Skeletal muscle cell (primary cell): Measurements from ENCODE around the gene BBS9.
"Not testable (repeated sequence)": the region's sequence is repeated elsewhere in the genome, so short reads cannot be mapped to it uniquely, and the experiment has no call there.

Experiments used
- DNase-seq: peaks from one replicate; pipeline ENCODE4 v3.0.0-alpha.2; 2010; ENCODE audit warnings: low read depth
- H3K4me3 ChIP-seq: 2 replicates; pipeline ENCODE4 v1.5.1; 2011; ENCODE audit warnings: low read depth, mild to moderate bottlenecking, control low read depth, low read length, moderate library complexity

The BBS9 gene

DNA sequence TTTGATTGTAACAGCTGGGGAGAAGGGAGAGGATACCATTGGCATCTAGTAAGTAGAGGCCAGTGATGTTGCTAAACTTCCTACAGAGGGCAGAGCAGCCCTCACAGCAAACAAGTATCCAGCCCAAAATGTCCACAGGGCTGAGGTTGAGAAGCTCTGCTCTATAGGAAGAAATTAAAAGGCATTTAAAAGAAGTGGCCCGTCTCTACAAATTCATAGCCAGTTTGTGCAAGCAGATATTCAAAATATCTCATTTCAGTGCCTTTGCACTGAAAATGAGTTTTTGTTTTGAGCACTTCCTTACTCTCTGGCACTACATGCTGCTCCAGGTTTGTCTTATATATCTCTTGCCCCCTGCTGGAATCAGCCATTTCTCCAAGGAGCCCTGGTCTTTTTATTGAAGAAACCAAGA is 330.0 kb downstream of the BBS9 start:
- DNase-seq, result peak; percentile 27
- H3K4me3 ChIP-seq, result no peak overlapping the region

DNA sequence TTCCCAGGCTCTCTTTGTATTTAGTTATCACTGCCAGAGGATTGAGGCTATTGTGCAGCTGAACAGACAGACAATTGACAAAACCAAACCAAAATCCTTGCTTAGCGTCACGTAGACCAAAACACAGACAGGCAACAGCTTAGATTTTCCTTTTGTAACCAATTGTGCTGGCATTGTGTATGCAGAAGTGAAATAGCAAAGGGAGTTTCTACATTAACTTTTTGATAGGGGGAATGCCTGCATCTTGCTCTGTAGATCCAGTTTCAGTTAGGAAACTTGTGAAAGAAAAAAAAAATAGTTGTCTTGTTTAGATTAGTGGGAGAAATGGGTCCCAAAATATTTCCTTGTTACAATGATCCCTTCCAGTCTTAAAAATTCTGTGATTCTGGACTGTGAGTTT is 333.8 kb downstream of the BBS9 start:
- no peak for DNase-seq
- no peak overlapping the region for H3K4me3 ChIP-seq

DNA sequence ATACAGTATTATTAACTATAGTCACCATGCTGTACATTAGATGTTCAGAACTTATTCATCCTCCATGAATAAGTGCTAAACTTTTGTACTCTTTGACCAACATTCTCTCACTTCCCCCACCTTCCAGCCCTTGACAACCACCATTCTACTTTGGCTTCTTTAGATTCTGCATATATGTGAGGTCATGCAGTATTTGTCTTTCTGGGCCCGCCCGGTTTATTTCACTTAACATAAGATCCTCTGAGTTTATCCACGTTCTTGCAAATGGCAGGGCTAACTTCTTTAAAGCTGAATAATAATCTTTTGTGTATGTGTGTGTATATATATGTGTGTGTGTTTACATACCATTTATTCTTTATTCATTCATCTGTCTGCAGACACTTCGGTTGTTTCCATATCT is 336.8 kb downstream of the BBS9 start:
- no peak overlapping the region for H3K4me3 ChIP-seq
- no peak for DNase-seq

DNA sequence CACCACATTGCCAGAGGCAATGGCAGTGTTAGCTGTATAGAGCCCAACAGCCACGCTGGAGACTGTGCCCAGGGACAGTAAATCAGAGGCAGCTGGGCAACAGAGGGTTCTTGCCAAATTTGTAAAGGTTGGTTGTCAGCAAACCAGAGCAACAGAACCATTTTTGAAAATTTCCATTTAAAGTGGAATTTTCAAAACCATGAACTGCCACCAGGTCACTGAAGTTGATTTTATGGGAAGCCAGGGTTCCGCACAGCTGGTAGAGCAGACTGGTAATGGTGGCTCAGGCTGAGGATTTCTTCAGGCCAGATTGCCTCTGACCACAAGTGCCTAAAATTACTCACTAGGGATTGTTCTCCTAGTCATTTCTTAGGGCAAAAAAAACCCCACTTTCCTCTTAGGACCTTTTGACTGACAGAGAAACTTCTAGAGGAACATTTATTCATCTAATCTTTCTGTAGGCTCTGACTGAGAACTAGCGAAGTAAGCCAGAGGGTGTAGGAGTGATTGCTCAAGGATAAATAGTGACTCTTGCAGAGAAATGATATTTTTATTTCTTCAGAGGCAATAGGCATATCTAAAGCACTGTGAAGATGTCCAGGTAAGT is 342.4 kb downstream of the BBS9 start:
- no peak overlapping the region for H3K4me3 ChIP-seq
- DNase-seq, result no peak

DNA sequence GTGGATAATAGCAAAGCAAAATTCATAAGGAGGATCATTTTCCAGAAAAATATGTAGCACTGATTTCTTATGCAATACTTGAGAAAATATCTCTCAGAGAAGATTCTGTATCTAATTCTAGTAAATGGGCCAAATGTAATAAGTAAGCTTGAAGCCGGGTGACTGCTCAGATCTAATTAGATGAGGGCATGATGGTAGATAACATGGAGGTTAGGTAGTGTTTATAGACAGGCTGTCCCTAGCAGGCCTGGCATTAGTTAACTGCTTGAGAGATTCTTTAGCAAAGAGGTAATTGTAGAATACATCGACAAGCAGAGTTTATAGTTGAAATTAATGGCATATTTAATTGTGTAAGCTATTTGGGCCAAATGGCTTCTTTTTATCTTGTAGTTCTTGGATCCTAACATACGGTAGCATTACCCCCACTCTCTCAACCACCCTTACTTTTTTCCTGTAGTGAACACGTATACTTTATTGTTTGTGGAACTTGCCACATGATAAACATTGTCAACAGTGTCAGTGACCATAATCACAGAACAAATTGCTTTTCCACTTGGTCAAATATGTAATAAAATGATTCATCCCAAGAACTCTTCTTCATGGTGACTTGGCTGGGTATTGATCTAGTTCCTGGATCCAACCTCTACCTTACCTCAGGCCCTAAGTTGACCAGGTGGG is 343.1 kb downstream of the BBS9 start:
- no peak for DNase-seq
- no peak overlapping the region for H3K4me3 ChIP-seq

DNA sequence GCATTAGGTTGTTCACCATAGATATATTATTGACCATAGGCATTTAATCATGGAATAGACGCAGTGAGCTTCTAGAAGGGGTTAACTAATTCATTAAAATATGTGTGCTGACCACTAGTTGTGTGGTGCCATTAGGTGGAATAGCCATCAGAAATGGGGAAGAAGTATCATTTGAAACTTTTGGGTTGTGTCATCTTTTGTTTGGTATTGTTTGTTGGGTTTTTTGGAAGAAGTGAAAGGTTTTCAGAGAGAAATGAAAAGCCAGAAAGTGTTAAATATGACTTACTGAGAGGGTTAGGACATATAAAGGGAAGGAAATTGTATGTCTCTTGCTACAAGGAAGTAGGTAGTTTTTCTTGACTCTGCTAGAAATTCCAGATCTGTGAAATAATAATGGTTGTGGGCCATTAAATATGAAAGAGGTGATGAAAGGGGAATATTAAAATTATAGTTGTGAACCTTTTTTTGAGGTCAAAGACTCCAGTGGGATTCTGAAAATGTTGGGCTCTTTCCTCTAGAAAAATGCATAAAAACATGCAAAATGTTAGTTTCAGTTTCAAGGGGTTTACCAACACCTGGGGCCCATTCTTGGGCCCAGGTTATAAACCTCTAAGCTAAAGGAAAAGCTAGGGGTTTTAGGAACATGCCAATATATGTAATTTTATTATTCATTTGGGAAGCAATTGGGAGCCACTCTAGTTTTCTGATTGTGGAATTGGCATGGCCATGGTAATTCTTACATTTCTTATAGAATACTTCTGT is 348.5 kb downstream of the BBS9 start:
- DNase-seq, result no peak
- no peak overlapping the region for H3K4me3 ChIP-seq

DNA sequence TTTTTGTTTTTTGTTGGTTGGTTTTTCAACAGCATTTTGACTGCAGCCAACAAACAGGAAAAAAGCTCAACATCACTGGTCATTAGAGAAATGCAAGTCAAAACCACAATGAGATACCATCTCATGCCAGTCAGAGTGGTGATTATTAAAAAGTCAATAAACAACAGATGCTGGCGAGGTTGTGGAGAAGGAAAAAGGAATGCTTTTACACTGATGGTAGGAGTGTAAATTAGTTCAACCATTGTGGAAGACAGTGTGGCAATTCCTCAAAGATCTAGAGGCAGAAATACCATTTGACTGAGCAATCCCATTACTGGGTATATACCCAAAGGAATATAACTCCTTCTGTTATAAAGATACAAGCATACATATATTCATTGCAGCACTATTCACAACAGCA is 355.1 kb downstream of the BBS9 start:
- not testable (repeated sequence) for H3K4me3 ChIP-seq, DNase-seq

DNA sequence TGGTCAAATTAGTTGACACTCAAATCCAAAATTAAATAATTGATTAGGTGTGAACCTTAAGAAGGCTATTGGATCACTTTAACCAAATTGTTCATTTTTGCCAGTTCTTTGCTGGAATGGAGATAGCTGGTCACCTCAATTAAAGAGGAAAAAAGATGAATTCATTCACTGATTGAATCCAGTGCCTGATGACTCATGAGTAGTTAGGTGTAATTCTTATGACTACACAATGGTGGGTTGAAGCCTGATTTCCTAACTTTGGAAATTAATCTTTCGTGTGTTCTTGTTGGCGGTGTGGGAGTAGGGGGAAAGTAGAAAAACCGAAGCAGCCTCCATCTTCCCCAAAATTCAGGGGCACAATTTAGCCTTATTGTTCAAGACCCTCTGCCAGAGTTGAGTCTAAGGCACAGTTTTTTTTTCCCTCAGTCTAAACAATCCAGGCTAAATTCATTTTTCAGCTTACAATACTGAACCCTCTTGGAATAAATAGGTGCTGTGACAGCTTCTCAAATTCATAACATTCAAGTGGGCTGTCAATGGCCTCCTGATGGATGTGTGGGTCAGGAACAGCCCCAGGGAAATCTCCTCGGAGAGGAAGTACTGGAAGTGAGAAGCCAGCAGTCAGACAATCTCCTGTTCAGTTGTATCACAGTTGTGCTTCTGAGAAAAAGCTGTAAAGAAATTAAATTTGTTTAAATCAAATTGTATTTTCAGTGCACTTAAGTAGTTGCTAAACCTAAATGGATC is 356.6 kb downstream of the BBS9 start:
- H3K4me3 ChIP-seq, result no peak overlapping the region
- no peak for DNase-seq

DNA sequence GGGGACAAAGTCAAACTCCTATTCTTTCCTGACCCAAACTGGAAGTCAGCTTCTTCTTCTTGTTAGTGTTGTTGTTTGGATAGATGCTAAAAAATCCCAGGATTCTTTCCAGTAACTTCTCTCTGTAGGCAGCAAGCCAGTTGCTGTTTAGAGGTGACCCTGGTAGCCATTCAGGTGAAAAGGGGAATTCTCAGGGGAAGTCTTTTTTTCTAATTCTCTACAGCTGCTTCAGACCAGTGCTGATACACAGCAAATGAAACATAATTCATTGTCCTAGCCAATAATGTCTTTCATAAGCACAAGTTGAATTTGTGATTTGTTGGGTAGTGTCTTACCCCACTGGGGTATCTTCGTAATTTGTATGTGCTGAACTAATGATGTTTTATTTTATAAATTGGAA is 357.3 kb downstream of the BBS9 start:
- no peak for DNase-seq
- no peak overlapping the region for H3K4me3 ChIP-seq

DNA sequence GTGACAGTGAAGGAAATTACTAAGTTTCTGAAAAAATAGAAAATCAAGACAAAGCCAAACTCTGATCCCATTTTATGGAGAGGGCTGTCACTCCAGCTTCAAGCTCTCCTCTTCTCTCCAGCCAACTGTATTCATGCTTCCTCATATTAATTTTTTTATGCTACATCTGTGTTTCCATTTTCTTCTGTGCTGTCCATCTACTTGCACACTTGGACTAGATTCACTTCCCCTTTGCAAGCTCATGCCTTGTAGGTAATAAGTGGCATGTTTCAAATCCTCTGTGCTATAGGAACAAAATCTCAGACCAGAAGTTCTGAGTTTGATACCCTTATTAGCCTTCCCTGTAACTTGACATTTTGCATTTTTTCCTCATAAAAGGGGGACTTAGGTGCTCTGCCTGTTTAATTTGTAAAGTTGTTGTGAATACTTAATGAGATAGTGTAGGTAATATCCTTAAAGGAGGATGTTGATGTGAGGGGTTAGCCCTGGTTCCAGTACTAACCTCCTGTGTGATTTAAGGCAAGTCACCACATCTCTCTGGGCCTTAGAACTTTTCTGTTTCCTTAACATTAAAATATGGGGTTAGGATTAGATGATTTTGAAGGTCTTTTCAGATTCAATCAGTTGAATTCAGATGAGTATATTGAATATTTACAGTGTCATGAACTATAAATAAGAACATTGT is 358.8 kb downstream of the BBS9 start:
- no peak overlapping the region for H3K4me3 ChIP-seq
- no peak for DNase-seq

DNA sequence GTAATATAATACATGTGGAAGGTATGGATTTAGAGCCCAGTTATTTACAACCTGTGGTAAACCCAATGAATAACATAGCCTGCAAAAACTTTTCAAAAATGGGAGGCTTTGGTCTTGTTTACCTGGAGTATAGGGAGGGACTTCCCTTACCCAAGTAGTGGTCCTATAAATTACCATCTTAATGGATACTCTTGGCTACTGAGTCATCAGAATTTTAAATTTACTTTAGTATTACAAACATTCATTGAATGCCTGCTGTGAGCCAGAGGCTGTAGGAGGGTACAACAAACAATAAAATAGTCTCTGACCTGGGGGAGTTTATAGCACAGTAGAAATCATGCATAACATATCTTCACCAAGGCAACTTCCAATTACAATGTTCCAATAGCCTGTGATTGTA is 365.1 kb downstream of the BBS9 start:
- DNase-seq, result no peak
- H3K4me3 ChIP-seq, result no peak overlapping the region

DNA sequence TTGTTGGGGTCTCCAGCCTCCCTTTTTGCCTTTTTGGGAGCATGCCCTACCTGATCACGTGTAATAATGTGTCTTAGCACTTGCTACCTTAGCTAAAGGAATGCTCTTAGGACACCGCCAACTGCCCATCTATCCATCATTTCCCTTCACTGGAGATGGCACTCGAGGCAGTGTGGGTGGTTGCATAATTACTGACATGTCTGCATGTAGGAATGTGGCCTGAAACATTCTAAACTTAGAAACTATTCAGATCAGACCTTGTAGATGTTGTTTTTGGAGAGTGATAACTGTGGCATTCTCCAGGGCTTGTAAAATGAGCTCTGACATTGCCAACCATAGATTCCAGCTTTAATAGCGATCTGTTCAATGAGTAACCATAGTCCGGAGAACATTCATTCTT is 365.8 kb downstream of the BBS9 start:
- peak; percentile 67 for DNase-seq
- no peak overlapping the region for H3K4me3 ChIP-seq

DNA sequence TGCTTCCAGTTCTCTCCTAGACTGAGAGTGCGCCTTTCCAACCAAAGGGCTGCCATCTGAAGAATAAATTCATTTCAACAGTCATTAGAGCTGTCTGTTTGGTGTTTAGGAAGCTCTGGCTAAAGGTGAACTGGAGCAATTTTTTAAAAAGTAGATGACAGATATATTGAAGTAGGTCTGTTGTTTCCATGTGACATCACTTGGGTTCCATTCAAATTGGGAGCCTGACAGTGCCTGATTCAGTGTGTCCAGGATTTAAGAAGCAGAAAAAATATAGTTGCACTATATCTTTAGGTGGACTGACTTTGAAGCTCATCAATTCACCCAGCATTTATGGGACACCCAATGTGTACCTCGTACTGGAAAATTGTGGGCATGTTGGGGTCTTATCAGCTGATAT is 367.7 kb downstream of the BBS9 start:
- no peak for DNase-seq

DNA sequence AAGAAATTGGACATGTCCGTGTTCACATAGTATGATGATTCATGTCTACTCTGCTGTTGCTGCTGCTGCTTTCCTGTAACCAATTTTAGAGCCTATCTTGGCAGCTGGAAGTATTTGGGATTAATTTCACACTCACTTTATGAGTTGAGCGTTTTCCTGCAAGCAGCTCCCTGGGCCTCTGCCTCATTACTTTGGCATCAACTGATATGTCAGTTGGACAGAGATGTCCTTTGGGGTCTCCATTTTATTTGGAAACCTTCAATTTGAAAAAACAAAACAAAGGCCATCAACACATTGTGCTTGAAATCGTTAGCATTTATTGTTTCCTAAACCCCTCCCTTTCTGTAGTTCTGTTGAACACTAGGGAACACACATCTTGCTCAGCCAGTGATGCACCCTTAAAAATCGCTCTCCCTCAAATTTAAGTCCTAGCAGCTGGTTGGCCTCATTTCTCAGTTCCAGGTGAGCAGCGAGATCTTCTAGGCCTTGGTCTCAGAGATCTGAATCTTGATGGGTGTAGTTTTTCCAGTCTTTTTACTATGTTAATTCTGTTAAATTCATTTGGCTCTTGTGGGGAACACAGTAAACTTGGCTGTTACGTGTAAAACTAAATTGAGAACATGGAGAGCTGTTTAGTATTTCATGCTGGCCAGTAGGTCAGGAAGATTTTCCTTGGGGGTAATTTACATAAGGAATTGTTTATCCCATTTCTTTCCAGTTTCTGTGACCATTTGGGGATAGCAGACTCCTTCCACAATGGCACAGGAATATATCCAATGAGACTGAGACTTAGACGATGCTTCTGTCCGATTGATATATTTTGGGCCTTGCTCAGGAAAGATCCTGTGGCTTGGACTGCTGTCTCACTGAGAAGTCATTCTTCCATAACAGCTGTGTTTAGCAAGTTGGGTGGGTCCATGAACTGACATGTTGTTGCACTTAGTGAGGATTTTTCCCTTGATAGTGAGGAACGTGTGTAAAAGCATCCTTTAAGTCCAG is 371.6 kb downstream of the BBS9 start:
- no peak overlapping the region for H3K4me3 ChIP-seq
- peak; percentile 54 for DNase-seq

More for the DNA sequence above, 367.7 kb downstream of the BBS9 start:
- no peak overlapping the region for H3K4me3 ChIP-seq

DNA sequence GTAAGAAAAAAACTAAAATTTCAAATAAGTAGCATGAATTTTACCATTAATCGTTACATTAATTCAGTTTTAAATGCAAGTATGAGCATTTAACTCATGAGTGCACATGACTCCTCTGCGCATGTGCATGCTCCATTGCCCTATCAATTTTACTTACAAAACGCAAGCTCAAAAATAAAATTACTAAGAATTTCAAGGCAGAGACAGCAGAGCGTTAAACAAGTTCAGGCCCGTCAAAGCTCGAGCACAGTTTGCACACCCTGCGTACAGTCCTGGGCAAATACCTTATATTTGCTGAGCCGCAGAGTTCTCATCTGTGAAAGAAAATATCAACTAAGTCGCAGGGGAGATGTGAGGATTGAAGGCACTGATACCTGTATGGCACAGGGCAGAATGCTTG is 373.6 kb downstream of the BBS9 start:
- no peak overlapping the region for H3K4me3 ChIP-seq
- DNase-seq, result no peak

DNA sequence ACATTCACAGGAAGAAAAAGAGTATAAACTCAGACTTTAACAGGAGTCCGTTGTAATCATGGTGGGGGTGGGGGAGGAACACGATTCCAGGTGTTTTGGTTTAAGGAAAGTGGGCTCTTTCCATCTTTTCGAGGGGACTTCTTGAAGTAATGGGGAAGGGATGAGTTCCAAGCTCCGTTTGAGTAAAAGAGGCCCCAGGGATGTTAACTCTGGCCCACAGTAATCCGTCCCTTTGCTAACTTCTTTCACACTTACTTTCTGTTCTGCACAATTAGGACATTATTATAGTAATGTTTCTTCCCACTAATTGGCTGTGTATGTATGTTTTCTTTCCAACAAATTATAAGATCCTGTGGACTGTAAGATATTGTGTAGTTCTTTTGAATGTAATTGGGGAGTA is 374.4 kb downstream of the BBS9 start:
- no peak overlapping the region for H3K4me3 ChIP-seq
- no peak for DNase-seq

DNA sequence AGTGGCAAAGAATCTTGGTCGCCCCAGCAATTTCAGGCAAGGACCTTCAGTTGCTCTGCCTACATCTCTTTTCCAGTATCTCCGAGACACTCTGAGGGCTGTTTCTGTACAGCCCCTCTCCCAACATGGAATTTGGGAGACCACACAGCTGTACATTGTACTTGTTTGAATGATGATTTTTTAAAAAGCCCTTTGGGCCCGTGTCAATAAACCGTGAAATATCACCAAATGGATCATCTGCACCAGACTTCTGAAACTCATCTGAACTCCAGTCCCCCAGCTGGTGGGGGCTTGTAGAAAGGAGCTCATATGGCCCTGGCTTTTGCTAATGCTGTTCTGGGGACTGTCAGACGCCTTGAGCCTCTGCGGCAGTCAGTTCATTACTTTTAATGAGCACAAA is 374.9 kb downstream of the BBS9 start:
- no peak for DNase-seq
- H3K4me3 ChIP-seq, result no peak overlapping the region

DNA sequence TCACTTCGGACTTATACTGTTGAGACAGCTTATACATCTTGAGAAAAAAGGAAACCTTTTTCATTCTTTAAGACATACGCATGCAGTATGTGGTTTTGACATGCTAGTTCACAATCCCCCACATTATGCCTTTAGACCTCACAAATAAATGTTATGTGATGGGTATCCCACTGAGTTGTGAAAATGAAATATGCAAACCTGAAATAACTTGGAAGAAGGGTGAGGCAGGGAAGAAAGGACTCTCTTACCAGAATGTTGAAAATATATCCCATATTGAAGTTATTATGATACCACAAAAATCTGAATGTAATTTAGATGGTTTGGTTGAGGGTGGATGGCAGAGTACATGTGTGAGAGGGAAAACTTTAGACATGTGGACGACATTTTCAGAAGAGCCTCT is 379.8 kb downstream of the BBS9 start:
- no peak for DNase-seq
- no peak overlapping the region for H3K4me3 ChIP-seq

DNA sequence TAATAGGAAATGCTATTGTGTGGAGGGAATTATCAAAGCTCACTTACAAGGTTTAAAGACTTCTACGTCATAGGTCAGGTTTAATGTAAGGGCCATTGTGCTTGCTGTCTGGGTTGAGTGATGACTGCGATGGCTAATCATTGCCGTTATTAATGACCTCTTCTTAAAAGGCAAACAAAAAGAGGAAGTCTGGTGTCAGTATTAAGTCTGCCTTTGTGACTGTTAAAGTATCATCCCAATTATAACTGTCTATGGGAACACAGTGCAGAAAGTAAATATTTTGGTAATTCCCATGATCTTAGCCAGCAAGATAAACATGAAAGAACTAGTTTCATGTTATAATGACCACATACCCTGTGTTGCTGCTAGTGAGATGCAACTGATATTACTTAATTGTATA is 382.4 kb downstream of the BBS9 start:
- H3K4me3 ChIP-seq, result no peak overlapping the region
- DNase-seq, result no peak
